HG02943 (cell line): Measurements from ENCODE around the gene WNT16.

Experiments
- ATAC-seq: cut with Tn5 transposase; IDR thresholded peaks from one replicate; pipeline ENCODE4 v1.9.1; 2021; ENCODE audit warnings: mild to moderate bottlenecking, low read depth, moderate library complexity; ENCODE audit not compliant: unreplicated experiment

The WNT16 gene

GRCh38 chr7:121339082-121339481, 10.3 kb downstream of the WNT16 start:
- ATAC-seq, result no peak

DNA sequence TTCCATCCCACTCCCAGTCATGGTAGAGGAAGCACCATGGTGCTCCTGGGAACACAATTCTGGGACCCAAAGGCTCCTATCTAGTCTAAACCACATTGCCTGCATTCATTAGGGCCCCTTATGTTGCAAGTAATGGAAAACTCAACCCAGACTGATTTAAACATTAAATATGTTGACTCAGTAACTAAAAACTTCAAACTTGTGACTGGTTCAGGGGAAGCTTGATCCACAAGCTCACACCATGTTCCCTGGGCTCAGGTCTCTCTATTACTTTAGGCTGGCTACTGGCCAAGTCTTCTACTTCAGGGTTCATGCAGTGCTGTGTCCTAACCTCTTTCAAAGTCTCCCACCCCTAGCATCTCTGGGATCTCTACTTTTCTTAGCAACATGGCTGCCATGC, 13.1 kb downstream of the WNT16 start:
- ATAC-seq, result no peak

- no peak for ATAC-seq
Observed at GRCh38 chr7:121342631-121343030, 13.8 kb downstream of the WNT16 start.

DNA sequence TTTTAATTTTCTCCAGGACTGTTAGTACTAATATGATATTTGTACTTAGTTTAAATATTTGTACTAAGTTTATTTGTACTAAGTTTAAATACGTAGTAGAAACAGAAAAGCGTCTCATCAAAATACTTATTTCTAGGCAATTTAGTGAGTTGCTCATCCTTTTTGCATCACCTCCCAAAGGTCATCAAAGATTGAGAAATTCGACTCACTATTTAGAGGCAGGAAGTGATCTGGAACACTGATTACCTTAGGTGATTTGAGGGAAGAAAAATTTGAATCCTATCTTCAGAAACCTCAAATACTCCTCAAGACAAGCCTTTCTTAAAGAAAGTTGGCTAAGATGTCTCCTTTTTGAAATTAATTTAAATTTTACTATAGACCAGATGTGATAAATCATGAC, 14.5 kb downstream of the WNT16 start:
- no peak for ATAC-seq

DNA sequence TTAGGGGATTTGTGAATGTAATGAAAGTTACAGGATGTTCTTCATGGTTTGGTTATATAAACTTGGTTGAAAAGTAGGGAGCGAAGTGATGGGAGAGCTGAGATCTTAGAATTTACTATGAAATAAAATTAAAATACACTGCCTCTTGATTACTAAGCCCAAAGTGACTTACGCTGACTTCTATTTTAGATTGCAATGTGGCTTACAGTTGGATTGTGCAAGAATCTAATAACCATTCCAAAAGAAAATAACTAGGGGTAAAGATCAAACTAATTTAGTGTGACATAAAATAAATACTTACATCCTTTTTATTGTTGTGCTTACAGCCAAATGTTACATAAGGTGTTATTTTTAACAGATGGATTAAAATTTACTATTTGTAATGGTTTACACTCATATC, 15.3 kb downstream of the WNT16 start:
- no peak for ATAC-seq

GRCh38 chr7:121344497-121344896, 15.7 kb downstream of the WNT16 start:
- no peak for ATAC-seq

GRCh38 chr7:121351682-121352081, 22.9 kb downstream of the WNT16 start:
- ATAC-seq, result no peak

DNA sequence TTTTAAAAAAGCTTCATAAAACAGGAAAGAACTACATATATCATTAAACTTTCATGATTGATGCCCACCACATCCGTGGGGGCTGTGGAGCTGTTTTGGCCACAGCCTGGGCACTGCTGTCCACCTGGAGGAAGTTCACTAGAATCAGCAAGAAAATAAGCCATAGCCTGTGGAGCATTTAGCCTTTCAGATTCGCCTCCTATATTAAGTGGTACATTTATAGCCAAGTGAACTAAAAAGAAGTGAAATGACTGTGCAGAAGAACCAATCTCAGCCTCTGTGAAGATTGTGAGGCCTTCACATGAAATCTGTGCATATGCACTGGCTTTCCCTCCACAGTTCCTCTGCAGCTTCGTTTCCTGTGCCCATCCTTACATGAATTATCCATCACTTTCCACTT, 23.5 kb downstream of the WNT16 start:
- ATAC-seq, result no peak

DNA sequence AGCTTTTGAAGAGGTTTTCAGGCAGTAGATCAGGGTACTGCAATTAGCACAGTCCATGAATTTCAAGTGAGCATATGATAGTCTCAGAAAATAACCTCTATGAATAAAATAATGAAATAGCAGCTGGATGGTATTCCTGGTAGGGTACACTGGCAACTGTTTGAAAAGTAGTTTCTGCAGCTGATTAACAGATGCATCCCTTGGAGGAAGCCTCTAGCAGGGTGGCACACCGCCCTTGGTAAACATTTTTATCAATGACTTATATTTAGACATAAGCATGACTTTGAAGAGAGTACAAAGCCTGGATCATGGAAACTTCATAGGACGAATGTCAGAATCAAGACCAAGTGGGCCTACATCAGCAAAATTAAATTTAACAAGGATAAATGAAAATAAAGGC, 26.8 kb downstream of the WNT16 start:
- ATAC-seq, result no peak

DNA sequence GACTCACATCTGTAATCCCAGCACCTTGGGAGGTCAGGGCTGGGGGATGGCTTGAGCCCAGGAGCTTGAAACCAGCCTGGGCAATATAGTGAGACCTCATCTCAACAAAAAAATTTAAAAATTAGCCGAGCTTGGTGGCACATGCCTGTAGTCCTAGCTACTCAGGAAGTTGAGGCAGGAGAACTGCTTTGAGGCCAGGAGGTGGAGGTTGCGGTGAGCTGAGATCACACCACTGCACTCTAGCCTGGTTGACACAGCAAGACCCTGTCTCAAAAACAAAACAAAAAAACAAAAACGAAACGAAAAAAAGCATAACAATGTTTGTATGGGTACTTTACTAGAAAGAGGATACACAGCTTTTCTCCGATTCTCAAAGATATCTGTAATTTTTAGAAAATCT, 31.8 kb downstream of the WNT16 start:
- ATAC-seq, result no peak

DNA sequence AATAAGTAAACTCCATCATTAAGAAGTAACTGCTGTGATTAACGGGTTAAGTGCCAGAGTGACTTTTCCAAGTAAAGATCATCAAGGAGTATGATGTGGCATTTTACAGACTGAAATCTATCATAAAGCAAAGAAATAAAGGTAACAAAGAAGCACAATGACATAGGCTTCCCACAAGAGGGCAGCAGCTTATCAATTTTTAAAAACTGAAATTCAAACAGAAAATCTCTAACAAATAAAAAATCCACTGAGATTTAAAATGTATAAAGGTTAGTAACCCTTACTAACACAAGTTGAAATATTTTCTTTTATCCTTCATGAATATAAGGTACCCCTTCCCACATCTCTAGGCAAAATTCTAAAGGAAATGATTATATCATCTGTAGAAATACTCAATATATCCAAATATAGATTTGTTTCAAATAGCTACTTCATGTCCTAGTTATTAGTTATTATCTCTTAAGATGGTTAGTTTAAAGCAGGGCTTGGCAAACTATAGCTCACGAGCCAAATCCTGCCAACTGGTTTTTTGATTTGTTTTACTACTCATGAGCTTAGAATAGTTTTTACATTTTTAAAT, 38.1 kb downstream of the WNT16 start:
- ATAC-seq, result no peak

- peak; percentile 50 for ATAC-seq
Observed at GRCh38 chr7:121369462-121369861, 40.7 kb downstream of the WNT16 start.

- ATAC-seq, result no peak
Observed at GRCh38 chr7:121371367-121371766, 42.6 kb downstream of the WNT16 start.

DNA sequence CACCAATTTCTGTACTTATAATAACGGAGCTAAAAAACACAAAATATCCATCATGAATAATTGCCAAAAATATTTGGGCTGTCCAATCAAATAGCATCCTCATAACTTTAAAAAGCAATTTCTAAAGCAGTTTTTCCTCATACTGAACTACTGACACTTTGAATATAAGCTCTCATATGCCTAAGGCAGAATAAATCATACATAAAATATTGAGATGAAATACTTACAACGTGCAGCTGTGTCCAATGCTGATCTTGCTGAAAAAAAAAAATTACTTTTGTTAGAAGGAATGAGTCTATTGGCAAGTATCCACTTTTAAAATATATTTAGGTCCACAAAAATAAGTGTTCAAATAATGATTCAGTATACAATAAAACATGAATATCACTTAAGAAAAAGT, 43.1 kb downstream of the WNT16 start:
- no peak for ATAC-seq

GRCh38 chr7:121372376-121373010, 43.7 kb downstream of the WNT16 start:
- ATAC-seq, result peak; percentile 87

DNA sequence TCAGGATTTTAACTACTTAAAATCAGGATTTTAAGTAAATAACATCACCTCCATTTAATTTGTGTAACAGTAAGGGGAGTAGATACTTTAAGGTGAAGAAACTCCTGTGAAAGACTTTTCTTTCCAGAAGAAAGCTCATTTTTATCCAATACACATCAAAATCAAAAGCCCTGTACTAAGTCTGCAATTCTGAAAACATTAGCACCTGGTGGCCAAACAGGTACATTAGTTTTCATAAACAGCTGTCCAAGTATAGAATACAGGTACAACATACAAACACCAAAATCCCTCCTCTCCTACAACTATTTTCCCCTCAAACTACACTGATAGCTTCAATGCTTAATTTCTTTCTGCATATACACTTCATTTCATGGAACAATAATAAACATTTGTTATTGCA, 44.4 kb downstream of the WNT16 start:
- ATAC-seq, result no peak

- no peak for ATAC-seq
Observed at GRCh38 chr7:121376979-121377378, 48.2 kb downstream of the WNT16 start.

GRCh38 chr7:121379930-121380329, 51.1 kb downstream of the WNT16 start:
- no peak for ATAC-seq

DNA sequence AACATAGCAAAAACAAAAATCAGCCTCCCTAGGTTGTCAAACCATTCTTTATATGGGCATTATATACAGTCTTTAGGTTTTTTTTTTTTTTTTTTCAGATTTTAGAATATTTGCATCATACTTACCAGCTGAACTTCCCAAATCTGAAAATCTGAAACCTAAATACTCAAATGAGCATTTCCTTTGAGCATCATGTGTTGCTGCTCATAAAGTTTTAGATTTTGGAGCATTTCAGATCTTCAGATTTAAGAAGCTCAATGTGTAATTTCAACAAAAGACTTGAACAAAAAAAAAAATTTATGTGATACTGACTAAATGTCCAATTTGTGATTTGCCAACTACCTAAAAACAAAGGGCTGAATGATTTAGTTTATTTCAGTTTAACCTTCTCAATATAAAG, 53.7 kb downstream of the WNT16 start:
- no peak for ATAC-seq

DNA sequence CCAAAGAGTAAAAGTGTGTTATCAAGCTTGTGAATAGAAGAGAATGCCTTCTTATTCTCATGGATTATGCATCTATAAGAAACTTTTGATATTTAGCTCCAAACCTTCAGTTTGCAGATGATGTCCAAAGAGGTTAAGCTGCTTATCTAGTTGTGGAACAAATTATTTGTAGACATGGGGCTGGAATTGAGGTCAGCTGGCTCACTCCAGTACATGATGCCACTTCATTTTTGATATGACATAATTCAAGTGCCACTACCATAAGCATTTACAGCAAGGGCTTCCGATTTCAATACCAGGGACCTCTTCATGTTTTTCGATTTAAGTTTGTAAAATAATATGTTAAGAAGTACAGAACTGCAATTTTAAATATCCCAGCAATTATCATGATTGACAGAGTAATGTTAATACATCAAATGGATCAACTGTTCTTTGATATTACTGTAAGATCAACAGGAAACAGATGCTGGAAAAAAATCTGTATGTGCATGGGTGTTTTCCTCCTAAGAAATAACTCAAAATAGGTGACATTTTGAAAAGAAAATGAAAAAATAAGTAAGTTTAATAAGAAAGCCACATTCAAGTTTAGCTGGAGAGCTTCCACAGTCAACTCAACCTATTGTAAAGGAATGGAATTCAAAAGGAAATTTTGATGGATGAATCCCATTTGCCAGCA, 54.6 kb downstream of the WNT16 start:
- no peak for ATAC-seq

DNA sequence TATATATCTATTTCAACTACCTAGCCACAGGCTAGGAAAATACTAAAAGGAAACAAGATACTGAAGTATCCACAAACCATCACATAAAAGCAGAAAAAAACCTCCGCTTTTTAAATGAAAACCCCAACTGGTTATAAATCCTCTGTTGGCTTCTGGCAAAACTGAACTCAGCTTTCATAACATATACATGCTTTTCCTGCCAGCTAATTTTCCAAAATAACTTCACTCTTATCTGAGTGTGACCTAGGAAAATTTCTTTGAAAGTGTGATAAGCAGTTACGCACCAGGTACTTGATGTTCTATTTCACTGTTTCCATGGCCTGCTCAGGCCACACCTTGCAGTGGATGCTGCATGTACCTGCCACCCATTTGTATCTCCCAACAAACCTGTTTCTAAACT, 55.5 kb downstream of the WNT16 start:
- no peak for ATAC-seq
